ENCODE data around the gene RUNDC1. TPM values are rescaled to one million over a fixed set of nuclear protein-coding genes. Genes with fewer than 3 reads are reported as not detected.

The RUNDC1 gene
- total and polyA plus RNA-seq, 2 of the 8 experiments (the other 6 are each of a cell fraction or from before 2014, with no cell fraction given) = 7.9 to 11.9 TPM

GRCh38 chr17:42982266-42982665, 1.9 kb downstream of the RUNDC1 start (continued):
- TF ChIP-seq POLR2AphosphoS5 (IDR thresholded peaks at IDR 0.05; ENCODE audit: low read depth, low read length) (no peak), RBBP5 (IDR thresholded peaks at IDR 0.05; ENCODE audit: borderline replicate concordance, low read depth, low read length) (no peak), NRF1 (IDR thresholded peaks at IDR 0.05; ENCODE audit: low read depth, low read length) (no peak)
